ENCODE data around the gene MACROD2. TPM values are rescaled to one million over a fixed set of nuclear protein-coding genes. Genes with fewer than 3 reads are reported as not detected.
A peak's percentile ranks its signal among the peaks of the same experiment; 100 is the strongest.

Gene MACROD2
- polyA plus RNA-seq, 2 of the 4 experiments (the other 2 are of a cell fraction), result 0.96 to 1.3 TPM

DNA sequence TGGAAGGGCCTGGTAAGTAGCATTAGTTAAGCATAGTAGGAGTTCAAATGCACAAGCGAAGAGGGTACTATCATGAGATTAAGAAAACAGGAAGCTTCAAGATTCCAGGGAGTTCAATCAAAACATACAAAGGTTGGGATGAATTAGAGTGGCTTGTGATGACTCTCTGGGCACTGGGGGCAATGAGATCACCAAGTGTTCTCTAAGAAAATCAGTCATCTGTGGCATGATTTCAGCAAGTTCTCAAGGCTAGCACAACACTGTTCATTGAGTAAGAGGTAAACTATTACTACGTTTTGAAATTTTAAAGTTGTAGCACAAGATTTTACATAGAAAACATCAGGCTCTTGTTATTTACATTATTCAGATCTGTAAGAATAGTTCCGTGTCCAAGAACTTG lies 481.8 kb downstream of the MACROD2 start:
- ATAC-seq (peak; percentile 33 to 62; a peak in 1 of 6 replicates), FAIRE-seq (peak; percentile 46), DNase-seq (ENCODE audit: low read depth in 1 of 2, low spot score in 1 of 2) (peak in 1 of 2 experiments; percentile 37)
- TF ChIP-seq, protein P1, sequence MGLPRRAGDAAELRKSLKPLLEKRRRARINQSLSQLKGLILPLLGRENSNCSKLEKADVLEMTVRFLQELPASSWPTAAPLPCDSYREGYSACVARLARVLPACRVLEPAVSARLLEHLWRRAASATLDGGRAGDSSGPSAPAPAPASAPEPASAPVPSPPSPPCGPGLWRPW (IDR thresholded peaks at IDR 0.05), result no peak
- no peak for TF ChIP-seq NPAS2 (CRISPR knock-in tag; IDR thresholded peaks at IDR 0.05; ENCODE audit: borderline replicate concordance)
- TF ChIP-seq HOXB13 (CRISPR knock-in tag; IDR thresholded peaks at IDR 0.05; ENCODE audit: low read depth), result no peak
- no peak for TF ChIP-seq RFX5 (IDR thresholded peaks at IDR 0.05)
- TF ChIP-seq EHF (CRISPR knock-in tag; IDR thresholded peaks at IDR 0.05), result no peak
- TF ChIP-seq POLR2AphosphoS2 (conservative IDR thresholded peaks at IDR 0.05; ENCODE audit: low read length), result no peak
- TF ChIP-seq CEBPB (IDR thresholded peaks at IDR 0.05), result peak in 1 of 2 experiments; percentile 35; a peak in 1 of 4 replicates
- 0 out of 2 replicates have a peak, but pooled peaks have one; percentile 33 for TF ChIP-seq JUNB (IDR thresholded peaks at IDR 0.05)
- 50% methylated on average over 3 of the region's 3 CpGs for WGBS (ENCODE audit: missing lambda C conversion rate)
- H3K4me1 ChIP-seq, result peaks cover 5% of the 10 kb centered on the region; the same call in 1 of the 3 replicates
- H3K4me2 ChIP-seq, result 0 out of 3 replicates have a peak overlapping the region, but pooled peaks have one; percentile 2
- ChIA-PET POLR2A (no interaction called here), CTCF (interaction anchor here (0.6 kb wide), 1 partner anchor 55 kb away, joined by 4 read pairs; no protein-coding TSS in a partner anchor)
- H3K27ac ChIP-seq, result peak overlapping the region in 1 of 2 experiments; percentile 2; a peak in 1 of 6 replicates
- no peaks in the 10 kb centered on the region for H3K9me3 ChIP-seq
- H3K4me3 ChIP-seq, result no peak overlapping the region

DNA sequence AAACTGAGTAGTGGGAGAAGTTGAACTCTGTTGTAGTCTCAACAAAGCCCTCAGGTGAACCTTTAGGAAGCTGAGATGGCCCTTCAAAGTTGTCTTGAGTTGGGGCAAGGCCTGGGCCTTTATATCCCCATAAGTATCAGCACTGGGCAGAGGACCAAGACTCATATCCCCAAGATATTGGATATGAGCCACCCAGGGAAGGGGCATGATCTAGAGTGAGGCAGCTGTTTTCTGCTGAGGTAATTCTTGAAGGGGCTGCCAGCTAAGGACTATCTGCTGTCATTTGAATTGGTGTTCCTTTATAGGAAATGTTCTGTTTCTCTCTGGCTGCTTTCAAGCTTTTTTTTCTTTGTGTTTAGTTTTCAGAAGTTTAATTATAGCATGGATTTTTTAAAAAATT lies 482.8 kb downstream of the MACROD2 start:
- Histone ChIP-seq H3K9me3 (no peaks in the 10 kb centered on the region), H3K4me3 (no peak overlapping the region), H3K4me1 (peaks cover 5% of the 10 kb centered on the region; the same call in 1 of the 3 replicates), H3K27ac (peak overlapping the region in 1 of 2 experiments; percentile 31; a peak in 1 of 6 replicates), H3K4me2 (no peak overlapping the region)
- POLR2A ChIA-PET, result no interaction called here
- CTCF ChIA-PET, result no interaction called here
- TF ChIP-seq HEYL (CRISPR knock-in tag; IDR thresholded peaks at IDR 0.05) (no peak), HDAC2 (IDR thresholded peaks at IDR 0.05) (no peak), RAD21 (conservative IDR thresholded peaks at IDR 0.05 in 1 of 2, IDR thresholded peaks at IDR 0.05 in 1 of 2) (no peak), HOXB5 (CRISPR knock-in tag; IDR thresholded peaks at IDR 0.05) (no peak), CBX2 (IDR thresholded peaks at IDR 0.05; ENCODE audit: borderline replicate concordance, low read depth) (no peak), RARB (CRISPR knock-in tag; IDR thresholded peaks at IDR 0.05) (no peak), CEBPB (IDR thresholded peaks at IDR 0.05) (no peak), TP53 (CRISPR knock-in tag; IDR thresholded peaks at IDR 0.05) (no peak), POLR2AphosphoS2 (conservative IDR thresholded peaks at IDR 0.05; ENCODE audit: low read length) (no peak), ESRRA (IDR thresholded peaks at IDR 0.05; ENCODE audit: borderline replicate concordance, low read length) (no peak), MAZ (IDR thresholded peaks at IDR 0.05; ENCODE audit: borderline replicate concordance, low read depth, low read length) (no peak), POLR2A (IDR thresholded peaks at IDR 0.05; ENCODE audit: low read length) (no peak)
- TF ChIP-seq, protein P2, sequence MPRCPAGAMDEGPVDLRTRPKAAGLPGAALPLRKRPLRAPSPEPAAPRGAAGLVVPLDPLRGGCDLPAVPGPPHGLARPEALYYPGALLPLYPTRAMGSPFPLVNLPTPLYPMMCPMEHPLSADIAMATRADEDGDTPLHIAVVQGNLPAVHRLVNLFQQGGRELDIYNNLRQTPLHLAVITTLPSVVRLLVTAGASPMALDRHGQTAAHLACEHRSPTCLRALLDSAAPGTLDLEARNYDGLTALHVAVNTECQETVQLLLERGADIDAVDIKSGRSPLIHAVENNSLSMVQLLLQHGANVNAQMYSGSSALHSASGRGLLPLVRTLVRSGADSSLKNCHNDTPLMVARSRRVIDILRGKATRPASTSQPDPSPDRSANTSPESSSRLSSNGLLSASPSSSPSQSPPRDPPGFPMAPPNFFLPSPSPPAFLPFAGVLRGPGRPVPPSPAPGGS (IDR thresholded peaks at IDR 0.05), result no peak
- TF ChIP-seq, protein P3, sequence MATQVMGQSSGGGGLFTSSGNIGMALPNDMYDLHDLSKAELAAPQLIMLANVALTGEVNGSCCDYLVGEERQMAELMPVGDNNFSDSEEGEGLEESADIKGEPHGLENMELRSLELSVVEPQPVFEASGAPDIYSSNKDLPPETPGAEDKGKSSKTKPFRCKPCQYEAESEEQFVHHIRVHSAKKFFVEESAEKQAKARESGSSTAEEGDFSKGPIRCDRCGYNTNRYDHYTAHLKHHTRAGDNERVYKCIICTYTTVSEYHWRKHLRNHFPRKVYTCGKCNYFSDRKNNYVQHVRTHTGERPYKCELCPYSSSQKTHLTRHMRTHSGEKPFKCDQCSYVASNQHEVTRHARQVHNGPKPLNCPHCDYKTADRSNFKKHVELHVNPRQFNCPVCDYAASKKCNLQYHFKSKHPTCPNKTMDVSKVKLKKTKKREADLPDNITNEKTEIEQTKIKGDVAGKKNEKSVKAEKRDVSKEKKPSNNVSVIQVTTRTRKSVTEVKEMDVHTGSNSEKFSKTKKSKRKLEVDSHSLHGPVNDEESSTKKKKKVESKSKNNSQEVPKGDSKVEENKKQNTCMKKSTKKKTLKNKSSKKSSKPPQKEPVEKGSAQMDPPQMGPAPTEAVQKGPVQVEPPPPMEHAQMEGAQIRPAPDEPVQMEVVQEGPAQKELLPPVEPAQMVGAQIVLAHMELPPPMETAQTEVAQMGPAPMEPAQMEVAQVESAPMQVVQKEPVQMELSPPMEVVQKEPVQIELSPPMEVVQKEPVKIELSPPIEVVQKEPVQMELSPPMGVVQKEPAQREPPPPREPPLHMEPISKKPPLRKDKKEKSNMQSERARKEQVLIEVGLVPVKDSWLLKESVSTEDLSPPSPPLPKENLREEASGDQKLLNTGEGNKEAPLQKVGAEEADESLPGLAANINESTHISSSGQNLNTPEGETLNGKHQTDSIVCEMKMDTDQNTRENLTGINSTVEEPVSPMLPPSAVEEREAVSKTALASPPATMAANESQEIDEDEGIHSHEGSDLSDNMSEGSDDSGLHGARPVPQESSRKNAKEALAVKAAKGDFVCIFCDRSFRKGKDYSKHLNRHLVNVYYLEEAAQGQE (IDR thresholded peaks at IDR 0.05), result no peak
- ATAC-seq (no peak), DNase-seq (ENCODE audit: low read depth in 1 of 2, low spot score in 1 of 2) (no peak), FAIRE-seq (no peak)

All from A549 (cell line).